ENCODE data around the gene MIA3.
"Not testable (repeated sequence)": the region's sequence is repeated elsewhere in the genome, so short reads cannot be mapped to it uniquely, and the experiment has no call there.

MIA3 gene

DNA sequence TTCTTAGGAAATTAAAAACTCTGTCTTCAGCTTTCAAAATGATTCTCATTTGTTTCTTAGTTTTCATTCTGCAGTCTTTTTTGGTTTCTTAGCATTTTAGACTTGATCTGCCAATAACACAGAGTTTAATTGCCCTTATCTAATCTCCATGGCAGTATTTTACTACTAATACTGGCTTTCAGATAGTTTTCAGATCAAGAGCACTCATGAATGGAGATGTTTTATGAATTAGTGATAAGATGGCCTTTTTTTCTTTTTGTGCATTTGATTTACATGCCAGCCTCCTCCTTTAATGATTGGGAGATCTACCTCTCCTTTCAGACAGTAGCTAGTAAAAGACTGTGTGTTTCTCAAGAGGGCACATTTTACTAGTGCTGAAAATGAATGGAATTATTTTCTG lies 5.6 kb downstream of the MIA3 start:
- DNase-seq = no peak

DNA sequence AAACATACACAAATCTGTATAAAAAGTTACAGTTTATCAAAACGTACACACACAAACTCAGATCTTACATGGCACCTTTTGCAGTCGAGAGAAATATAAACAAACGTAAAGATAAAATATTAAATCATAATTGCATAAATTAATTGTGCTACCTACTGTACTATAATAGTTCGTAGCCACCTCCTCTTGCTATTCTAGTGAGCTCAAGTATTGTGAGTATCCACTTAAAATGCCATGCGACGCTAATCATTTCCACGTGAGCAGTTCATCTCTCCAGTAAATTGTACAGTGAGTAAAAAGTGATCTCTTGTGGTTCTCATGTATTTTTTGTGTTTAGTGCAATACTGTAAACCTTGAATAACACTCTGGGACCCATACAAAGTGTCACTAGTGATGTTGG lies 6.3 kb downstream of the MIA3 start:
- DNase-seq = no peak

DNA sequence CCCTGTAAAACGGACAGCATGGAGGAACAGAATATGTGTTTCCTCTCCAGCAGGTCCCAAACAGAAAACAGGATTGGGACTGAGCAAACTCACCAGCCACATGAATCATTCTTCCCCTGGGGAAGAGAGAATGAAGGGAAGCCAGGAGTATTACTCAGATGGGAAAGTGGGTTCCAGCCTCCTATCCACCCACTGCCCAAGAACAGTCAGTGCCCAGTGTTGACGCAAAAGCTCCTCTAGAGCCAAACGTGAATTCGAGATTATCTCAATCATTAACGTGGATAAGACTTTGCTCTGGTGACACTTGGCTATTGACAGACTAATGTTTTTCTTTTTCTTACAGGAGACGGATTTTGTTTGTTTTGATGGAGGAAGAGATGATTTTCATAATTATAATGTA lies 9.3 kb downstream of the MIA3 start:
- DNase-seq = no peak

DNA sequence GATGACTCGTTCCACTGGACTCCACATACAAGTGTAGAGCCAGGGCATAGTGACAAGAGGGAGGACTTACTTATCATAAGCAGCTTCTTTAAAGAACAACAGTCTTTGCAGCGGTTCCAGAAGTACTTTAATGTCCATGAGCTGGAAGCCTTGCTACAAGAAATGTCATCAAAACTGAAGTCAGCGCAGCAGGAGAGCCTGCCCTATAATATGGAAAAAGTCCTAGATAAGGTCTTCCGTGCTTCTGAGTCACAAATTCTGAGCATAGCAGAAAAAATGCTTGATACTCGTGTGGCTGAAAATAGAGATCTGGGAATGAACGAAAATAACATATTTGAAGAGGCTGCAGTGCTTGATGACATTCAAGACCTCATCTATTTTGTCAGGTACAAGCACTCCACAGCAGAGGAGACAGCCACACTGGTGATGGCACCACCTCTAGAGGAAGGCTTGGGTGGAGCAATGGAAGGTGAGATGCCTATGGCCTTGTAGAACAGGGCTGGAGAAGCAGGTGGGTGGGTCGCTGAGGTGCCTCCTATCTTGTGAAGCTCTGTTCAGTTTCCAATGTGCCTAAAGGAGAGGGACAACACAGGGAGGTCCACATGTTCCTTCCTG lies 12.1 kb downstream of the MIA3 start:
- no peak for DNase-seq

- DNase-seq = no peak
Observed at GRCh38 chr1:222631611-222632208, 13.8 kb downstream of the MIA3 start.

DNA sequence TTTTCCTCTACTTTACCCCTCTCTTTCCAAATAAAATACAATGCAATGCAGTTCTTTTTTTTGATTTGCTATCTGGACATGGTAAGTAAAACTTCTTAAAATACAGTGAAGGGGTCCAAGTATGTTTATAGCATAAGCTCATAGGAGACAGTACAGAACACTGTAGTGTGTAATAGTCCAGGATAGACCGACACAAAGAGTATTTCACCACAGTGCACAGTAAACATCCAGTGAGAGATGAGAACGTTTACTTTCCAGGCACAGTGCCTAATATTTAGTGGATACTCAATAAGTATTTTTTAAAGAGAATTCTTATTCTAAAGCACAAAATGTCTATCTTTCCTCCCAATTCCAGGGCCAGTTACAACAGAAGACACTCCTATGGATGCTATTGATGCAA lies 14.9 kb downstream of the MIA3 start:
- no peak for DNase-seq

- peak; percentile 57 for DNase-seq
Observed at GRCh38 chr1:222634180-222635013, 16.5 kb downstream of the MIA3 start.

DNA sequence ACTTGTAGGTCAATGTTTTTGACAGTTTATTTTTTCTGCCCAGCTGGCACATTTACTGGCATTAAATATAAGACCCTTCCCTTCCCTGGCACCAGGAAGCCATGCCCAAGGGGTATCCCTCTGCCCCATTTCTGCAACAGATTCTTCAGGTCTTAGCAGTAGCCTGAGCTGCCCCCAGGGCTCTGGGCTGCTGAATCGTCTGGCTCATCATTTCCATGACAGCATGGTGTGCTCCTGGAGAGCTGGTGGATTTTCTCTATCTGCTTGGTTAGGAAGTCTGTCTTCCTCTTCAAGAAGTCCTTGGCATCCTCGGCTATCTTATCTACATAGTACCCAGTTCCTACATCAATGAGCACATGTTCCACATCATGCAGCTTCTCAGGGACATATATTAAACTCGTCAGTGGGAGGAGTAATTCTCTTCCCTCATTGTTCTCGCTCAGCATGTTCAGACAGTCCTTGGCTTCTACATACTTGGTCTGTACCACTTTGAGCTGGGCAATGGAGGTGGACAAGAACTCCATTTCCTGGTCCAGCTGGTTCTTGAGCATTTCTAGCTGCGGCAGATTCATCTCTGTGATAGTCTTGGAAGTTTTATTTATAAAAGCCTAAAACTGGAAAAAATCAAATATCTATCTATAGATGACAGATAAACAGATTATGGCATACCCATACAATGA lies 23.5 kb downstream of the MIA3 start:
- no peak for DNase-seq

DNA sequence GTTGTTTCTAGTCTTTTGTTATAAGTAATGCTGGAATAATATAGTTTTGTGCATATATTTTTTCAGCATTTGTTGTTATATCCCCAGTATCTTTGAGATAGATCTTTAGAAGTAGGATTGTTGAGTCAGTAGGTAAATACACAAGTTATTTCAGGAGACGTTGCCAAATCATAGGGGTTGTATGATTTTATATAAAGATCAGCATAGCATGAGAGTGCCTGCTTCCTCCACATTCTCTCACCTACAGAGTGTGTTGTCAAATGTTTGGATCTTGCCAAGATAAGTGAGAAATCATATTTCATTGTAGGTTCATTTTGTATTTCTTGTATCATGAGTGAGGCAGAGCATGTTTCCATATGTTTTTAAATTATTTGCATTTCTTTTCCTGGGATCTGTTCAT lies 24.6 kb downstream of the MIA3 start:
- DNase-seq = no peak

- peak; percentile 43 for DNase-seq
Observed at GRCh38 chr1:222643606-222643937, 25.7 kb downstream of the MIA3 start.

GRCh38 chr1:222643938-222644635 lies 26.2 kb downstream of the MIA3 start:
- peak; percentile 96 for DNase-seq

DNA sequence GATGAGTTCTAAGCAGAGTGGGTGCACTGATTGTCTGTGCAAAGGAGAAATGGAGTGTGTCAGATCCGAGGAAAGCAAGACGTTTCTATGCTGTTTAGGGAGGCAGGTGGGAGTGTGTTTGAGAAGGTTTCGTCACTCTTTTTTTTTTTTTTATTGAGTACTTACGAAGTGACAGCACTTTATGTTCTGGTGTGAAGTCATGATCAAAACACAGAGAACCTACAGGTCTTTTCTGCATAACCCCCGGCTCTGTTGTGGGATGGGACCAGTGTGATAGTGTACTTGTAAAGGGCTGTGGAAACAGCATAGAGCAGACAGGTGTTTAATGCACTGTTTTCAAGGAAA lies 26.7 kb downstream of the MIA3 start:
- DNase-seq = no peak

GRCh38 chr1:222652676-222653075 lies 34.8 kb downstream of the MIA3 start:
- no peak for DNase-seq

DNA sequence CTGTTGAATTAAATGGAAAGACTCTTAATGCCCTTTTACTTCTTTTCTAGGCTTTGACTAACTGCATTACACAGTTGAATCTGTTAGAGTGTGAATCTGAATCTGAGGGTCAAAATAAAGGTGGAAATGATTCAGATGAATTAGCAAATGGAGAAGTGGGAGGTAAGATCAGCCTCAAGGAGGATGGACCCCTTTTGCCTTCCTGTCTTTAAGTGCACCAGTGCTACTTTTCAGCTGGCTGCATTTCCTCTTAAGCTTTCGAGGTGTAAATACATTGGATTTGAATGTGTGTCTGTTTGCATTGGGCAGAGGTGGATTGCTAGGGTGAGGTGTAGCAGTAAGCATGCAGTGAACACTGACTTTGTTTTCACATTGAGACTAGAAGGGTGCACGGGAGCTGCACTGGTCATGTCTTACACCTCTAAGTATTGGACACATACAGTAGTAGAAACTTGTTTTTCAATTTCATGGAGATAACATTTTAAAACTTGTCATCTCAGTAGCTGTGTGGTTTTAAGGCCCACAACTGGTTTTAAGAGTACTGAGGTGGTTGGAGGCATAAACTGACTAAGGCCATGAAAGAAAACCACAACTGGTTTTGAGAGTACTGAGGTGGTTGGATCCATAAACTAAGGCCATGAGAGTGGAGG lies 35.4 kb downstream of the MIA3 start:
- DNase-seq = no peak

DNA sequence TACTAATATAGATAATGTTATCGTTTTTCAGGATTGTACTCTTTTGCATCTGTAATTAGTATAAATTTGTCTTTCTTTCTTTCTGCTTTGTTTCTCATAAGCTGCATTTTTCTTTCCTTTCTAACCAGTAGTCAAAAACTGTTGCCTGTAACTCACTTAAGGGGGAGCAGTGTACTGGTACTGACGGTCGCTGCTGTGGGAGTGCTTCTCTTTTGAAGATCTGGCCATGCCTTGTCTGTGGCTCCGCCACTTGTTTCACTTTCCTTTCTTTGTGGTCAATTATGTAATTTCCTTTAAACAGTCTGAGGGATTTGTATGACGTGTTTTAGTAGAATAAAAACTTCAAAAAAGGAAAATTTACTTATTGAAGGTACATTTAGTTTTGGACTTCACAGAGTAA lies 37.0 kb downstream of the MIA3 start:
- no peak for DNase-seq

DNA sequence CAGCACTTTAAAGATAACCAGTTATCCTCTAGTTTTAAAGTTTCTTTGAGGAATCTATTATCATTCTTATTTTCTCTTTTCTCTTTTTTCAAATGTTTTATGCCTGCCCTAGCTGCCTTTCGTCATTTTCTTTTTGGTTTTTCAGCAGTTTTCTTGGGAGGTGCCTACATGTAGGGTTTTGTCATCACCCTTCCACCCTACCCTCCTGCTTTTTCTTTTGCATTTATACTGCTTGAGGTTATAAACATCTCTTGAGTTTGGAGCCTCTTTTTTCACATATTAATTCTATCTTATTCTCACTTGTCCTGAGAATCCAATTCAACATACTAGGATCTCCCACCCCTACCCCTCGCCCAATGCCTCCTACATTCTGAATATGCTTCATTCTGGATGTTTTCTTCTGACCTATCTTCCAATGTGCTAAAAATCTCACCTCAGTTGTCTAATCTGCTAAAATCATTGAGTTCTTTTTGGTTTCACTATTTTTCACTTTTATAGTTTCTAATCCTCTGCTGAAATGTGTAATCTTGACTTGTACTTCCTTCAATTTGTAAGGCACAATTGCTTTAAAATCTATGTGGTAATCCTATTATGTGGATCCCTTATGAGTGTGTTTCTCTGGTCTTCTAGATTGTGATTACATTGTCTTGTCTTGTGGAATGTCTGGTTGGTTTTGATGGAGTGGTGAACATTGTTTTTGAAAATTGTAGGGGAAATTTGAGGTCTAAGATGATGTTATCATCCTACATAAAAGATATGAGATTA lies 38.7 kb downstream of the MIA3 start:
- DNase-seq = no peak

GRCh38 chr1:222657899-222658298 lies 40.0 kb downstream of the MIA3 start:
- DNase-seq = no peak

DNA sequence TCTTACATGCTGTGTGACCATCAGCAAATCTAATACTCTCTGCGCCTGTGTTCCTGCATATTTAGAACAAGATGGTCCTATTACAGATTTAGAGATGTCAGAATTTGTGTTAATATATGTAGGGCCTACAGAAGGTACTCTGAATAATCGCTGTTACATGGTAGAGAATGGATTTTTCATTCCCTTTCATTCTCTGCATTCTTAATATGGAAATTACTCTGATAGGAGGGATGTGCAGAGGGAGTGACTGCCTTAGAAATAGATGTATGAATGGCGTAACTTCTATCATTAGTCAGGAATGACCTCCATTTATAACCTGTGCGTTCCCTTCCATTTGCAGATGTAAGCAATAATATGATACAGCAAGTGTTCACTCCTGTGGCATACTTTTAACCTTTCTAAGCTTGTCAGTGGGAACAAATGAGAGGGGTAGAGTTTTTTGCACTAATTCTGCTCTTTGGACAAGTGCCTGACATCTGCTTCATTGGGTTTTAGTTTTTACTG lies 45.6 kb downstream of the MIA3 start:
- no peak for DNase-seq

DNA sequence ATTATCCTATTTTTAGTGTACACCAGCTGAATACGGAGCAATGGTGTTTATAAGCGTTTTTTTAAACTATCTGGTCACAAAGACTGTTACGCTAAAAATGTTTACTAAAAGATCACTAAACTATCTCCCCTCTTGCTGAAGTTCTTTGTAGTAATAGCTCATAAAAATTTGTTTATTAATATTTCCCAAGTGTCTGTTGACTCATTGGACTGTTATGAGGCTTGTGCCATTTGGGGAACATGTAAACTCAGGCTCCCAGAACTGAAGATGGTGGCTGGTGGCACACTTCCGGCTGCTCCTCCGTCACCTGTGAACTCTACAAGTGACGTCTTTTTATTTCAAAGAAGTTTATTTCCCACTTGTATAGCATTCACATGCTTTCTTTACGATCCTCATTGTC lies 48.1 kb downstream of the MIA3 start:
- no peak for DNase-seq

DNA sequence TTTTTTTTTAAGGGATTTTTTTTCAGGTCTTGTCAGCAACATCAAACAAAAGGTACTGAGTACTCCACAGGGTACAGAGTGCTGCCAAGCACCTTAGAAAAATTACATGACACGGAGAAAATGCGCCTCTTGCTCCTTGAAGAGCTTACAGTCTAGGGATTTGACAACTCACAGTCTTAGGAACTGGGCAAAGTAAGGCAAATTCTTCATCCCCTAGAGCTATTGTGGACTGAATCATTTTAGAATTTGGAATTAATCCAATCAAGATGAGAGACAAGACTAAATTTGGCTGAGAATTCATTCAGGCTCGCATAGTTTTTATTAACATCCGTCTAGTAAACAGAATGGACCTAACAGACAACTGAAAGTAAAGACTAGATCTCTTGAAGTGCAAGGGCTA lies 50.3 kb downstream of the MIA3 start:
- DNase-seq = not testable (repeated sequence)

DNA sequence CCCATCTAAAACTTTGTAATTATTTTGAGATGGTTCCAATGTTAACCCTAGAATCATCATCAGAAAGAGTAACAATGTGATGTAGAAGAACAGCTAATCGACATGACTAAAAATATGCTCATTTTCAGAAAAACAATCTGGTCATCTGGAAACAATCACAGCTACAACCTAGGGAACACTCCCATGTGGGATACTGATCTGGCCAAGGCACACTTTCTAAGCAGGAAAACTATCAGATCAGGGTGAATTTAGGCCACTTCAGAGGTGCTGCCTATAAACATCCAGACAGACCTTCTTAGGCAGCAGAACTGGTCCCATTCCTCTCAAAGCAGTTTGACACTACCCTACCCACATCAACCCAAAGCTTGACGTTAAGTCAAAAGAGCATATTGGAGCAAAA lies 51.2 kb downstream of the MIA3 start:
- not testable (repeated sequence) for DNase-seq

GRCh38 chr1:222670110-222670509 lies 52.2 kb downstream of the MIA3 start:
- no peak for DNase-seq
